LHCN-M2 (cell line): Measurements from ENCODE around the gene SMIM13. TPM values are rescaled to one million over a fixed set of nuclear protein-coding genes. Genes with fewer than 3 reads are reported as not detected.

Experiments used
- DNase-seq: peaks from one replicate; pipeline ENCODE4 v3.0.0-alpha.2; 2012; ENCODE audit warnings: low read depth
- total RNA-seq: library from RNA; depleted of rRNA; stranded (reverse); fragments of >200 nt; gene quantifications from 2 replicates; pipeline ENCODE4 v1.2.3, GENCODE V29; 2014

Gene SMIM13
- total RNA-seq, 1 experiment from 2014 or later: 11.4 TPM

GRCh38 chr6:11121851-11122250 lies 28.2 kb downstream of the SMIM13 start:
- DNase-seq: no peak

GRCh38 chr6:11122380-11122779 lies 28.7 kb downstream of the SMIM13 start:
- DNase-seq: no peak

- DNase-seq: no peak
These were observed 30.3 kb downstream of the SMIM13 start for GRCh38 chr6:11123978-11124377.

DNA sequence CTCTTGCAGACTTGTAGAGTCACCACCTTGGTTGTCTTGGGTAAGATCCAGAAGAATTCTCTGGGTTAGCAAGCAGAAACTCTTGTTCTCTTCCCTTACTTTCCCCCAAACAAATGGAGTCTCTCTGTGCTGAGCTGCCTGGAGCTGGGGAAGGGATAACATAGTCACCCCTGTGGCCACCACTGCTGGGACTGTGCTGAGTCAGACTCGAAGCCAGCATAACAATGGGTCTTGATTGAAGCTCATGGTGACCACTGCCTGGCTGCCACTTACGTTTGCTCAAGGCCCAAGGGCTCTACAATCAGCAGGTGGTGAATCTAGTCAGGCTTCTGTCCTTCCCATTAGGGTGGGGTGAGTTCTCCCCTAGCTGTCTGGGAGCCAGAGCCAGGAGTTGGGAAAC lies 33.2 kb downstream of the SMIM13 start:
- no peak for DNase-seq

- no peak for DNase-seq
These were observed 35.0 kb downstream of the SMIM13 start for GRCh38 chr6:11128608-11129007.

- no peak for DNase-seq
These were observed 36.4 kb downstream of the SMIM13 start for GRCh38 chr6:11129908-11130565.

DNA sequence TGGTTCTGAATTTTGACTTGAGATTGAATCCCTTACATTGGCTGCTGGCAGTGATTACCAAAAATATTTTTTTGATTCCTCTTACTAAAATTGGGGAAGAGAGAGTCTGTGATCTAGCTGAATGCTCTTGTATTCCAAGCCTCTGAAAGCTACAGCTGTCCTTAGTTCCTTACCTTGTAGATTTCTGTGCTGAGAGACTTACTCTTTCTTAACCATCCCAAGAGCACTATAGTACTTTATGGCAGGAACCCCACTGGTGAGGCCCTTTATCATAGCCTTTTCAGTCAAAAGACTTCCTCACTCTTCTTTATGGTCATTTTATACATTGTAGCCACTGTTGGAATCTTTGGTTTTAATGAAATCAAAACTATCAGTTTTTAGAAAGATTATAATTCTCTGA lies 37.0 kb downstream of the SMIM13 start:
- no peak for DNase-seq

DNA sequence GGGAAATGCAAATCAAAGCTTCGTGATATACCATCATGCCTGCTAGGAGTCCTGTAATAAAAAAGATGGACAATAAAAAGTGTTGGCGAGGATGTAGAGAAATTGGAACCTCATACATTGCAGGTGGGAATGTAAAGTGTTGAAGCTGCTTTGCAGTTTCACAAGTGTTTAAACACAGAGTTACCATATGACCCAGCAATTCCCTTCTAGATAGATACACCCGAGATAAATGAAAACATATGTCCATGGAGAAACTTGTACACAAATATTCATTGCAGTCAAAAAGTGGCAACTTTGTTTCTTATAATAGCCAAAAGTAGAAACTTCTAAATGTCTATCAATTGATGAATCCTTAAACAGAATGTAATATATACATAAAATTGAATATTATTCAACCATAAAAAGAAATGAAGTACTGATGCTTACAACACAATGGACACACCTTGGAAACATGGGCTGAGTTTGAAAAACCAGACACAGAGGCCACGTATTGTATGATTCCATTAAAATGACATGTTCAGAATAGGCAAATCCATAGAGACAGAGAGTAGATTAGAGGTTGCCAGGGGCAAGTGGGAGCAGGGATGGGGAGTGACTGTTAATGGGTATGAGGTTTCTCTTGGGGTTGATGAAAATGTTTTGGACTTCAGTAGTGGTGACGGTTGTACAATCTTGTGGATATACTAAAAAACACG lies 38.7 kb downstream of the SMIM13 start:
- DNase-seq: no peak

DNA sequence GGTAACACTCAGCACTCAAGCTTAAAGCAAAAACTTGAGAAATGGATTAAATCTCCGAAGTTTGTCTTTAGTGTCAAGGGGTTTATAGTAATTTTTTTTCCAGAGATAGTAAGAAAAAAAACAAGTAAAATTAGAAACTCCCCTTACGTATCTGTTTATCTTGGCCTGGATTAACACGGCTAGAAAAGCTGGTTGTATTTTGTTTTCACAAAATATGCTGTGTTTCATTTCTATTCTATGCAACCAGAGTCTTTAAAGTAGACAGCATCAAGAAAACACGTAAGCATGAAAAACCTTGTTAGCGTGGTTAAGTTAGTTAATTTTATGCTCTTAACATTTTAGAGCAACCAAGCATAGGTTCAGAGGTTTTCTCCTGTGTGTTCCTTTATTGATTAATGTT lies 39.6 kb downstream of the SMIM13 start:
- DNase-seq: no peak

DNA sequence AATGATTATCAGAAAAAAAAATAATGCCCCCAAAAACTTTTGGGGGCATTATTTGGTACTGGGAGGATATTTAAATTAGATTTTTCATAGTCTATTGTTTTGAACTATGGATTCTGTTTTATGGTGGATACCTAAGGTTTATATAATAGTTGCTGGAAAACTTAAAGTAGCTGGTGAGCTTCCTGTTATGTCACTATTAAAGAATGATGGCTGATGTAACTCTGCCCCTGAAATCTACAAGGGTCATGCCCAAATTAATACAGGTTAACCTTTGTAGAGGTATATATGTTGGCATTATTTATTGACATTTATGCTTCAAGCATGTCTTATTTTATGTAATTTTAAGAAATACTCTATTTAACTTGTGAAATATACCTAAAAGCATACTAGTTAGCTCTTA lies 43.2 kb downstream of the SMIM13 start:
- DNase-seq: no peak

DNA sequence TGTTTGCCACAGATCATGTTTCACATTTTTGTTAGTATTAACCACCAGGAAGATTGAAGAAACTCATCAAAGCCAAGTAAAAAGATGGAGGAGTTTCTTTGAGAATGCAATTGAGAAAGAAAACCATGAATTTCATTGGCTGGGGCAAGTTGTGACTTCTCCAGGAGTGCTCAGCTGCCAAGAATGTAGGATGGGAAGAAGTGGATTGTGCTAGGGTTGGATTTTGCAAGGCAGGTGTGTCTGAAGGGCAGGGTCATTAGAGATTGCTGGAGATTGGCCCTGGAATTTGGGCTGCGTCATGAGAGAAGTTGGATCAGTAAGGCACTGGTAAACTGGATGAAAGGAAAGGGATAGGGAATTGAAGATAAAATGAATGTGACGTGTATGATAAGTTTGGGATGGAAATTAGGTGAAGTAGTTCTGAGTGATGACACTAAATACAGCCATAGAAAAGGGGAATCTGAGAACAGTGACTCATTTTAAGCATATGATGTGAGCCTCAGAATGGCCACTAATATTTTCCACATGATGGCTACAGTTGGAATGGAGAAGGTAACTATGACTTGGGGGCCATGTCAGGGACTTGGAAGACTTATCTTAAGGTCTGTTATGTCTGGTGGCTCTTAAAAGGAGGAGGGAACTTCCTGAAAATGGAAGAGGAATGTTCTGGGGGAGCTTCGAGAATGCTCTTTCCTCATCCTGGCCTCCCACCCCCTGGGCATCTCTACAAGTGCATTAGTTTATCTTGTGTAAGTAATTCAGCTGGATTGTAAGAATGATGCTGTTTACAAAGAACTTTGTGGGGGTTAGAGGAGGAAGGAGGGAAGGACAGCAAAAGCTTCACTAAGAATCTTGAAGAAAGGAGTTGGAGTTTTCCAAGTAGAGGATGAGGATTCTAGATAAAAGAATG lies 45.7 kb downstream of the SMIM13 start:
- peak; percentile 21 for DNase-seq

DNA sequence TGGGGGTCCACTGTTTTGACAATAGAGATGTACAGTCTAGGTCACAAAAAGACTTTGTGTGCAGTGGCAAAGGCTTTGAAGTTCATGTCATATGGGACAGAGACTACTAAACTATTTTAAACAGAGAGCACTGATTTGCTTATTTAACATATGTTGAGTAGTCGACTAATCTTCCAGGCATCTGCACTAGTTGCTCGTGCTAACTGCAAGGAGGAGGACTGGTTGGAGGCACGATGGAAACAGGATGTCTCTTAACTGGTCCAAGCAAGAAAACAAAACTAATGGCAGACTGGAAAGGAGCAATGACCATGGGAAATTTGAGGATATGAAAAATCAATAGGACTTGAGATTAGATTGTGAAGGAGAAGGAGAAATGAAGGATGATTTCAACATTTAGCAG lies 46.4 kb downstream of the SMIM13 start:
- DNase-seq: no peak

GRCh38 chr6:11141295-11141694 lies 47.7 kb downstream of the SMIM13 start:
- DNase-seq: no peak

- no peak for DNase-seq
These were observed 48.8 kb downstream of the SMIM13 start for GRCh38 chr6:11142296-11143027.

GRCh38 chr6:11143394-11144371 lies 50.0 kb downstream of the SMIM13 start:
- peak; percentile 83 for DNase-seq

DNA sequence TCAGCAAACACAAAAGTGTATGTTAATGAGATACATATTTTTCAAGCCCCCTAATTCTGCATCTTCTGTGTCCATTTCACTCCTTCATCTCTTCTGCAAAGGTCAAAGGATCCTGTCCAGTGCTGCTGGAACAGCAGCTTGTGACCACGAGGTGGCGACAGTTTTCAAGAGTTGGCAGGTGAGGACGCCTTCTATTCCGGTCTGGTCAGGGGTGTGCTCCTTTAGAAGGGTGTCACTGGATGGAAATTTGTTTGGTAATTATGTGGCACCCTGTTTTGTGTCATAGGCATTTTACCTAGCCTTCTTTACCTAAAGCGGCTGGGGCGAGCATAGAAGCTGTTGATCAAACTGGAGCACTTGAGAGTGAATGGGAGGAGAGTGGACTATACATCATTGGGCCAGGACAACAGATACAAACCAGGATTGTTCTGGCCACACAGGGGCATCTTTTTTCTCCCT lies 50.8 kb downstream of the SMIM13 start:
- DNase-seq: peak; percentile 64

- no peak for DNase-seq
These were observed 52.6 kb downstream of the SMIM13 start for GRCh38 chr6:11146117-11146826.

DNA sequence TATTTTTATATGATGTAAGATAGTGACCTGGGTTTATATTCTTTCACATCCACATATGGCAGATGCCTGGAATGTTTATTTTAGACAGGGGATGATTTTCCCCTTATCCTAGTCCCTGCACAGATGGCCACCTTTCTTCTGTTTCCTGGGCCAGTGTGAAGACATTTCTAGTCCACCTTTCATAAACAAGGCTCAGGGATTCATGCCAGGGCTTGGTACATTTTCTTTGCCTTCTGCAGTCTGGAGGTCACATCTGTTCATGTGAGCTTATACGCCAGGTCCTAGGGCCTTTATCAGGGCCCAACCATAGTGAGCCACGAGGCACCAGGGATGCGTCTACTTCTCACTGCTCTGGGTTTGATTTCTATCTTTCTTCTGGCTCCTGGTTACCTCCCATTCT lies 55.9 kb downstream of the SMIM13 start:
- DNase-seq: no peak

- no peak for DNase-seq
These were observed 57.9 kb downstream of the SMIM13 start for GRCh38 chr6:11151488-11151887.

- DNase-seq: no peak
These were observed 58.9 kb downstream of the SMIM13 start for GRCh38 chr6:11152581-11152980.
